Ecto neural progenitor cell (in vitro differentiated cells): Measurements from ENCODE around the gene NRAP.
"Not testable (repeated sequence)": the region's sequence is repeated elsewhere in the genome, so short reads cannot be mapped to it uniquely, and the experiment has no call there.

ENCODE experiments used
- DNase-seq: peaks from one replicate; pipeline ENCODE4 v3.0.0-alpha.2; 2018; ENCODE audit warnings: low spot score

NRAP gene

DNA sequence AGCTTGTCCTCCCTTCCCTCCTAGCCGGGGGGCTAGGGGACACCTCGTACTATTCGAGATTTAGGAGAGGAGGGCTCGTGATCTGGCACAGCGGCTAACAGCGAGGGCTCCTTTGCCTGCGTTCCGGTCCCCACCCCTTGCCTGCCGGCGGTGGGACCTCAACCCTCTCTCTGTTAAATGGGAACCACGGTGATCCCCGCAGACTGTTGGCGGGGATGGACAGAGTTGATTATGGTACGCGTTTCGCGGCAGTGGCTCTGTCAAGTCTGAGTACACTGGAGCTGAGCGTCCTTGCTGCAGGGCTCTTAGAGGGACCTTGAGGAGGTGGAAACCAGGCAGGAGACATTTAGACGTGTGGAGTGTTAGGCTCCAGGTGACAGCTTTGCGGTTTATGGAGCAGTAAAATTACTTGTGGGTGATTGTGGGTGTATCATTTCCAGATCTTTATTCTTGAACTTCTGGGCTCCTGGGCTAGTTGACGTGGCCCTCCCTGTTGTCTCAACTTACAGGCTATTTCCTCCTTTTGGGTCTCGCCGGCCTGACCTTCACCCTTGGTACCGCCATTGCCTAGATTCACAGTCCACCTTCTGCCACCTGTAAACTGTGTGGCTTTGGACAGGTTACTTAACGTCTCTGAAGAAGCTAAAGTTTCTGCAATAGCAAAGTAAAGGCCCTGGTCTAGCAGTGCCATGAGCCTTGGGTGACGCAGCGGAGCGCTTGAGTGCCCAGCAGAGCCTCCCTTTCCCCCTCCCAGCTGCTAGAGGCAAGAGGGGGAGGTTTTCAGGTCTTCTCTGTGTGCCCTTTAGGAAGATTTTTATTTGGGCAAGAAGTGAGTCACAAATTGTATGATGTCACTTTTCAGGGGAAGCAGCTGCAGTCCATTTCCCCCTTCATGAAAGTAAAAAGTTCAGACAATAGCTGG lies 16.6 kb upstream of the NRAP start:
- no peak for DNase-seq

DNA sequence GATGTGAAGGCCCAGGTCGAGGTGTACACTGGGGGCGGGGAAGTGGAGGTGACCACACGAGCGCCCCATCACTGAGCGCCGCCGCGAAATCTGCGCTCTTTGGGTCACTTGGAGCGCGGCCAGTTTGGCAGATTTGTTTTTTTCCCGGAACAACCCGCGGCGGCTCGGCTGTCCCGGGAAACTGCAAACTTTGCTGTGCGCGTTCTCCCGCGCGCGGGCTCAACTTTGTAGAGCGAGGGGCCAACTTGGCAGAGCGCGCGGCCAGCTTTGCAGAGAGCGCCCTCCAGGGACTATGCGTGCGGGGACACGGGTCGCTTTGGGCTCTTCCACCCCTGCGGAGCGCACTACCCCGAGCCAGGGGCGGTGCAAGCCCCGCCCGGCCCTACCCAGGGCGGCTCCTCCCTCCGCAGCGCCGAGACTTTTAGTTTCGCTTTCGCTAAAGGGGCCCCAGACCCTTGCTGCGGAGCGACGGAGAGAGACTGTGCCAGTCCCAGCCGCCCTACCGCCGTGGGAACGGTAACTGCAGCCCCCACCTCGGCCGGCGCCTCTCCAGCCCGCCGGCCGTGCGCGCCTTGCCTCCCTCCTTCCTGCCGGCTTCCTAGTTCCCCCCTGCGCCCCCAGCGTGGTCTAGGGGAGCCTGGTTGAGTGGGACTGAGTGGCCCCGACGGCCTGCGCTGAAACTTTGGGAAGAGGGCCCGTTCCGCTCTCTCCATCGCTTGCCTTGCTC lies 15.8 kb upstream of the NRAP start, which contains the start of gene CASP7:
CASP7 (plus strand) TSS at position 450 of the 727 bp plus-strand sequence. CDS start 17,582 bp downstream, outside the sequence.
- DNase-seq: peak; percentile 90

DNA sequence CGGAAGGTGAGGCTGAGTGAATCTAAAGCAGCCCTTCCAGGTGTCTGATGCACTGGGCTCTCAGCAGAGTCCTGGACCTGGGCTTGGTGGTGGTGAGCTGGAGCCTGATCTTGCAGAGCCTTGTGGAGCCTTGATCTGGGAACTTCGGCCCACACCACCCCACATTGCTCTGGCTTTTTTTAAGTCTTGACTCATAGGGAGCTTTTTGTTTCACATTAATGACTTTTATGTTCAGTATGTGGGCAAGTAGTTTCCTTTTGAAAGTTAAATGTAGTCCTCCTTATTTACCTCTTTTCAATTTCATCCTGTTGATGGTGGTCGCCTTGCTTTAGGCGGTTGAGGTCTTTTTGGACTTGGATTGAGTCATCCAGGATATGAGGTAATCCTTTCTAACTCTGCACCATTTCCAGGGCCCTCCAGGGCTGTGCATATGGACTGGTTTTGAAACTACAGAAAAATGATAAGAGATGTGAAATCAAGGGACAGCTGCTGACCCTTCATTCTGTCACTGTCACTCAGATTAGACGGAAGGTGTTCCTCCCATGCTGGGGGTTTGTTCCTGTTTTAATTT lies 2.9 kb upstream of the NRAP start:
- no peak for DNase-seq

DNA sequence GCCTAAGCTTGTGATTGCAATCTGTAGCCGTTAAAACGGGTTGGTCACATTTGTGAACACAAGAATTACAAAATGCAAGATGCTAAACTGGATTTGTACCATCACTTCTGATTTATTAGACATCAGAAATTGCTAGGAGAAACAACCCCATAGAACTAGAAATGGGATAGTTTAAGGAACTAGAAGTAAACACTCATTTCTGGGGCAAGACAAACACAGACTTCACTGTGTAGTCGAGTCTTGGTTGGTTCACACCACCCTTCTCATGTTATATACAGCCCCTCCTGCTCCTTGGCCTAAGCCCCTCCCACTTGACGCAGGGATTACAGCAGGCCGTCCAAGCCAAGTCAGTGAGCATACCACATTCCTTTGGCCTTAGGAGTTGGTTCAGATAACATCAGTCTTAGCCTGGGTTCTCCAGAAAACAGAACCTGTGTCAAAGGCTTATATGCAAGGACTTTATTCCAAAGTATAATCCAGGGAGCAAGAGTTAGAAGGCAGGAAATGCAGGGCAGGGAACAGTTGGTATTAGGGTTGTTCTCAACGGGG lies 2.0 kb upstream of the NRAP start:
- no peak for DNase-seq

DNA sequence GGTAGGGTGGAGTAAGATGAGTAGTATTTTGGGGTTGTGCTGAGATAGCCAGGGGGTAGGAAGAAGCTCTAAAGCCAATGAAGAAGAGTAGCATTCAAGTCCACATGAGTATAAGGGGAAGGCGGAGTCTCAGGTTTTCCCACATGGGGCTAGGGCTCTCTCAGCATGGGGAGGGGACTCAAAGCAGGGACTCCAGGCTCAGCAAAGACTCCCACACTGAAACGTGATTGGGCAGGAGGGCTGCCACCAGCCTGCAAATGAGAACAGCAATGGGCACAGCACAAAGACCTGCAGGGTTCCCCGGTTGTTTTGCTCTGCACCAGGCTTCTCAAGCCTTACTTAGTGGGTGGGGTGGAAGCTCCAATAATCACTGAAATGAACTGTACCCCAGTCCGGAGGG lies 1.5 kb upstream of the NRAP start:
- DNase-seq: no peak

- DNase-seq: no peak
Observed at GRCh38 chr10:113663142-113663541, 699 bp downstream of the NRAP start.

DNA sequence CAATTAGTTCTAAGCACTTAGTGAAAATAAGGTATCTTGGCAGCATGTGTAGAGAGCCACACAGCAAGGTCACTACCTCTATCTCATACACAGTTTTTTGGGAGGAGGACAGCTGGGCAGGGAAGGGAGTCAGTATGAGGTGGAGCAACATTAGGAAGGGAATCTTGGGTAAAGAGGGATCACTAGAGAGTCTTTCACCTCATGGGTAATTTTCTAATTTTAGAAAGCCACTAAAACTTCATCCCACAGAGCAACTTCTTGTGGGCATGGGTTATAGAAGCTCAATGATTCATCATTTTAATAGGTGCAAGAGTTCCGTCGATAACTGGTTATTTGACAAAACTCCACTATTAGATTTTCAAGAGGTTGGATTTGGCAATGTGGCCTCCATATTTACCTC lies 2.5 kb downstream of the NRAP start:
- no peak for DNase-seq

GRCh38 chr10:113657544-113657943 lies 6.3 kb downstream of the NRAP start:
- no peak for DNase-seq

DNA sequence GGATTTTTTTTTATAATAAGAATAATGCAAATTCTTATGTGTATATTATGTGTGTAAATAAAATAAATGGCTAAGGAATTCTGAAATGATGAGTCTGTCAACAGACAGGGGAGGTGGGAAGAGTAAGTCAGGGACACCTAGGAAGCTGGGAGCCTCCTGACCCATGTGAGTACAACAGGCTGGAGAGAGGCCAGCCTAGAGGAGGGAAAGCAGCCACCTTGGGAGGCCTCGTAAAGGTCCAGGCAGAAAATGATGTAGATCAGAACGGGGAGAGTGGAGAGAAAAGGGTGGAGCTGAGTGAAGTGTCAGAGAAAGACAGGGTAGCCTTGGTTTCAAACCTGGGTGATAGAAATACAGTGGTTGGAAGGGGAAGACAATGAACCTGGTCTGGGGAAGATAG lies 6.9 kb downstream of the NRAP start:
- DNase-seq: no peak

DNA sequence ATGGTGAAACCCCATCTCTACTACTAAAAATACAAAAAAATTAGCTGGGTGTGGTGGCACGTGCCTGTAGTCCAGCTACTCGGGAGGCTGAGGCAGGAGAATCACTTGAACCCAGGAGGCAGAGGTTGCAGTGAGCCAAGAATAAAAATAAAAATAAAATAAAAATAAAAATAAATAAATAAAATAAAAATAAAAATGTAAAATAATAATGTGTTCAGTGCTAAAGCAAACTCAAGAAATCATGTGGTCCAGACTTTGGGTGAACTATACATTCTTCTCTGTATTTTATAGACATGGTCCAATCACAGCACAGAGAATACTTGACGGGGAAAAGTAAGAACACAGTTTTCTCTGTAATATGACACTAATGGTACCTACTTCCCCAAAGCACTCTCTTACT lies 11.4 kb downstream of the NRAP start:
- not testable (repeated sequence) for DNase-seq

- no peak for DNase-seq
Observed at GRCh38 chr10:113651898-113652297, 11.9 kb downstream of the NRAP start.

DNA sequence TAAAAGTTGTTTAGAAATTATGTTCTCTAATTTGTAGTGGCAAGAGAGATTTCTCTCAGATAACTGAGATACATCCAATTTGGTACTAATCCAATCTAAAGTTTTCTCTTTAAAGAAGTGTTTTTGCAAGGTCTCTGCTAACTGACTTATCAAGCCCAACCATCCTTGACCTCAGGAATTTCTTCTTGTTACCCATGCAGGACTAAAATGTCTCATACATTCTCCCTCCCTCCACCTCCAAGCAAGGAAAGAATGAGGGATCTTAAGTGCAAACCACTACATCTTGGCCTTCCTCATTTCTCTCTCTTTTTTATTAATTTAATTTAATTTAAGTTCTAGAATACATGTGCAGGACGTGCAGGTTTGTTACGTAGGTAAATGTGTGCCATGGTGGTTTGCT lies 12.8 kb downstream of the NRAP start:
- no peak for DNase-seq

GRCh38 chr10:113650172-113650571 lies 13.7 kb downstream of the NRAP start:
- DNase-seq: no peak

GRCh38 chr10:113648478-113648877 lies 15.4 kb downstream of the NRAP start:
- DNase-seq: no peak

DNA sequence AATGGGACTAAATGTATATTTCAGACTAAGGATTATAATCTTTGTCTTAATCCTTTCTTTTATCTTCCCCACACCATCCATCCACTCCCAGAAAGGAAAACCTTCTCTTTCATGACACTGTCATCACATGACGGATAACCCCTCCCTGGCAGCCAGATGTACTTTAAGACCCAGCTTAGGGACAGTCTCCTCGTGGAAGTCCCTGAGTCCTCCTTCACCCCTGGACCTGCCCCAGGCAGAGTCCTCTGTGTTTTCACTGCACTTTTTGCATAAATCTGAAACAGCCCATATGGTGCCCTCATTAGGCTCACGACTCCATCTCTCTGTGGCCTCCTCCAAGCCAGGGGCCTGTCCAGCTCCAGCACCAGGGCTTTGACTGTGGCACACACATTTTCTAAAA lies 16.0 kb downstream of the NRAP start:
- DNase-seq: no peak

DNA sequence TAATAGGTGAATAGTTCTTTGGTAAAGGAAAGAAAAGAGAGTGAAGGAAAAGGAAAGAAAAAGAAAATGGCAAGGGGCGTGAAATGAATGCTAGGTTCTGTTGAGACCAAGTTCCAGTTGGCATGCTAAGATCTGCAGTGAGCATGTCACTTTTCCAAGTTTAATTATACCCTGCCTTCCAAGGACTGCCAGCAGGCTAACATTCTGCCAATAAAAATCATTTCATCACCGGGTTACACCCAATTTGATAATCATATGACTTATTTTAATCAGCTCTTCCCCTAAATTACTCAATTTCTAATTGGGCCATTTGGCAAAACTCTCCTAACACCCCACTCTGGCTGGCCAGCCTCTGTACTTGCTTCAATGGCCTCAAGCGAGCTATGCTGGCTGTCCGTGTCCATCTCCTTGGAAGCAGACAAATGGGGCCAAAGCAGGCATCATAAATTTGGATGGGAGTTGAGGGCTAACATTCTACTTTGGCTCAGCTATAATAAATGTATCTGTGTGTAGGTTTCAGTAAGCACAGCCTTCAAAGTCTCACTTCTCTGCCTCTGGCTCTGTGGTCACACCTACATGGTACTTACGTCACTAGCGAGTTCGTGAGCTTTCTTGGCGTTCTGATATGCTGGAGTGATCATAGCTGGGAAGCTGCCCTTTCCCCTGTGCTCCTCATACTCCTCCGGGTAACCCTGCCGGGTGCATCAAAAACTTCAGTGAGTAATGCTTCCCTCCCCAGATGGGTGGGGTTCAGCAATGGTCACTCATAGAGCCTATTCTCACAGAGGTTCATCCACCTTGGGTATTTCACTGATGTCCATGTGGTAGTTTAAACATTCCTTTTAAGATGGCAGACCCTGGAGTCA lies 17.3 kb downstream of the NRAP start:
- DNase-seq: no peak

GRCh38 chr10:113644185-113645120 lies 19.4 kb downstream of the NRAP start:
- no peak for DNase-seq

GRCh38 chr10:113643183-113643582 lies 20.7 kb downstream of the NRAP start:
- DNase-seq: no peak

GRCh38 chr10:113641702-113642101 lies 22.1 kb downstream of the NRAP start:
- DNase-seq: no peak

GRCh38 chr10:113639966-113640365 lies 23.9 kb downstream of the NRAP start:
- DNase-seq: no peak
